SK-N-DZ (cell line): ENCODE measurements around the gene AP1M2. TPM values are rescaled to one million over a fixed set of nuclear protein-coding genes. Genes with fewer than 3 reads are reported as not detected.

Experiments
- DNase-seq: peaks from one replicate; pipeline ENCODE4 v3.0.0-alpha.2; 2015; ENCODE audit warnings: low spot score
- polyA plus RNA-seq, 2 experiments: library from polyadenylated mRNA; depleted of rRNA; stranded (reverse); fragments of >200 nt; gene quantifications; 2 replicates each; pipeline ENCODE4 v1.2.3, GENCODE V29; 2014

AP1M2 gene
- polyA plus RNA-seq (2014; cell fraction: cytosol; rRNA removed): 0.31 and 0.53 TPM in 2 replicates
- polyA plus RNA-seq (2014; cell fraction: nucleus; rRNA removed): 2.2 TPM in 1 of 2 replicates, not detected in the other

- no peak for DNase-seq
Observed at GRCh38 chr19:10587022-10587838, at the start of gene AP1M2. Gene AP1M2, minus strand, starts transcription at chr19:10587312. Its CDS starts 81 bp downstream, at chr19:10587231.

GRCh38 chr19:10636304-10636972, 49.3 kb upstream of the AP1M2 start:
- no peak for DNase-seq

GRCh38 chr19:10634963-10635362, 47.9 kb upstream of the AP1M2 start:
- DNase-seq: no peak

GRCh38 chr19:10634430-10634829, 47.3 kb upstream of the AP1M2 start:
- DNase-seq: no peak

GRCh38 chr19:10631874-10632273, 44.8 kb upstream of the AP1M2 start:
- no peak for DNase-seq

GRCh38 chr19:10625762-10626138, 38.6 kb upstream of the AP1M2 start:
- DNase-seq: no peak

- no peak for DNase-seq
Observed at GRCh38 chr19:10625003-10625761, 38.1 kb upstream of the AP1M2 start, which contains the start of gene SLC44A2. Gene SLC44A2, plus strand, starts transcription at chr19:10625553. Its CDS starts 81 bp downstream, at chr19:10625634.

GRCh38 chr19:10624585-10624984, 37.5 kb upstream of the AP1M2 start:
- no peak for DNase-seq

- no peak for DNase-seq
Observed at GRCh38 chr19:10621966-10622365, 34.9 kb upstream of the AP1M2 start.

GRCh38 chr19:10620786-10621185, 33.7 kb upstream of the AP1M2 start:
- no peak for DNase-seq

- no peak for DNase-seq
Observed at GRCh38 chr19:10618846-10619245, 31.7 kb upstream of the AP1M2 start.

GRCh38 chr19:10617409-10618121, 30.5 kb upstream of the AP1M2 start:
- no peak for DNase-seq

GRCh38 chr19:10615429-10616023, 28.4 kb upstream of the AP1M2 start:
- DNase-seq: no peak

- DNase-seq: no peak
Observed at GRCh38 chr19:10612499-10613119, 25.5 kb upstream of the AP1M2 start.

- DNase-seq: no peak
Observed at GRCh38 chr19:10611907-10612306, 24.8 kb upstream of the AP1M2 start.

GRCh38 chr19:10604460-10604980, 17.4 kb upstream of the AP1M2 start:
- no peak for DNase-seq

- DNase-seq: no peak
Observed at GRCh38 chr19:10603873-10604459, 16.9 kb upstream of the AP1M2 start.

- DNase-seq: no peak
Observed at GRCh38 chr19:10603084-10603872, 16.2 kb upstream of the AP1M2 start.
